NT2/D1 (cell line): ENCODE results near the gene POLD4.

Experiments
- SUZ12 ChIP-seq: IDR thresholded peaks from 2 replicates; pipeline ENCODE4 v1.6.1; 2011; ENCODE audit not compliant: insufficient read length, insufficient read depth; ENCODE audit errors: extremely low read depth
- YY1 ChIP-seq: IDR thresholded peaks from 2 replicates; pipeline ENCODE4 v1.6.1; 2011; ENCODE audit not compliant: insufficient read length, insufficient read depth
- ZNF274 ChIP-seq: IDR thresholded peaks from 2 replicates; pipeline ENCODE4 v1.6.1; 2011; ENCODE audit warnings: mild to moderate bottlenecking, low read depth, low read length

DNA sequence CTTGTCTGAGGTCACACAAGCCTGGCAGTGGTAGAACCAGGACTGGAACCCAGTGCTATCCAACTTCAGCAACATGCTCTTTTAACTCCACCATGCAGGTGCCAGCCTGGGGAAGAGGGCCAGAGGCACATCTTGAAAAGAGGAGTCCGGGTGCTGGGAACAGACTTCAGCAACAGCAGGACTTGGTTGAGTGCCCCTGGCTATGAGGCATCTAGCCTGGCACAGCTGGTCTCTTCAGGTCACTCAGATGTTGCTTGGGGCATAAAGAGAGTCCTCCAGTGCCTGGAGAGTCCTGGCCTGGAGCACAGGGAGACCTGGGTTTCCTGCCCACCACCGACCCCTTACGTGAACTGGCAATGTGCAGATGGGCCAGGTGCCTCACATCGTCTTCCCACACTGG, 25.2 kb upstream of the POLD4 start:
- TF ChIP-seq YY1 (no peak), ZNF274 (no peak), SUZ12 (no peak)
